Fibroblast of lung (primary cell): ENCODE data around the gene CSNK2B.

ENCODE experiments used
- EZH2 ChIP-seq: IDR thresholded peaks from 2 replicates; pipeline ENCODE4 v1.5.1; 2012; ENCODE audit warnings: low read length, control low read depth, mild to moderate bottlenecking; ENCODE audit errors: missing control alignments
- TF ChIP-seq, protein P1 (sequence below), 2 donors: IDR thresholded peaks in 1 of 2; conservative IDR thresholded peaks in 1 of 2; 1 replicate in 1 of 2; 2 replicates in 1 of 2; pipeline ENCODE4 v1.5.1; 2011 to 2012; ENCODE audit warnings: low read length in 2 of 2, control low read depth in 1 of 2, inconsistent platforms in 1 of 2, low read depth in 1 of 2, mild to moderate bottlenecking in 1 of 2

DNA sequence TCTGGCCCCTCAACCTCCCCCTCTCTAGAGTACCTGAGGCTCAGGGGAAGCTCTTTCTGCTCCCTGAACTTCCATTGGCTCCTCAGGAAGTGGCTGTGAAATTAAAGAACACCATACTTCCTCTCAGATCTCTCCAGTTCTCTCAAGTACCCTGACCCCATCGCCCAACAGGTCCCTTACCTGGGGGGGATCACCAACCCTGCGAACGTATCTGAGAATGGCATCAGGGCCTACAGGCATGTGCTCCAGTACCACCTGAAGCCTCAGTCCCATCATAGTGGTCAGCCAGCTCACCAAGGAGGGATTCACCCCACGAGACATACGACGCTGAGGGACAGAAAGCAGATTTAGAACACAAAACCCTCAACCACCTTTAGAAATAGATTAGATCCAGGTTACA lies 25.3 kb upstream of the CSNK2B start:
- TF ChIP-seq, protein P1, sequence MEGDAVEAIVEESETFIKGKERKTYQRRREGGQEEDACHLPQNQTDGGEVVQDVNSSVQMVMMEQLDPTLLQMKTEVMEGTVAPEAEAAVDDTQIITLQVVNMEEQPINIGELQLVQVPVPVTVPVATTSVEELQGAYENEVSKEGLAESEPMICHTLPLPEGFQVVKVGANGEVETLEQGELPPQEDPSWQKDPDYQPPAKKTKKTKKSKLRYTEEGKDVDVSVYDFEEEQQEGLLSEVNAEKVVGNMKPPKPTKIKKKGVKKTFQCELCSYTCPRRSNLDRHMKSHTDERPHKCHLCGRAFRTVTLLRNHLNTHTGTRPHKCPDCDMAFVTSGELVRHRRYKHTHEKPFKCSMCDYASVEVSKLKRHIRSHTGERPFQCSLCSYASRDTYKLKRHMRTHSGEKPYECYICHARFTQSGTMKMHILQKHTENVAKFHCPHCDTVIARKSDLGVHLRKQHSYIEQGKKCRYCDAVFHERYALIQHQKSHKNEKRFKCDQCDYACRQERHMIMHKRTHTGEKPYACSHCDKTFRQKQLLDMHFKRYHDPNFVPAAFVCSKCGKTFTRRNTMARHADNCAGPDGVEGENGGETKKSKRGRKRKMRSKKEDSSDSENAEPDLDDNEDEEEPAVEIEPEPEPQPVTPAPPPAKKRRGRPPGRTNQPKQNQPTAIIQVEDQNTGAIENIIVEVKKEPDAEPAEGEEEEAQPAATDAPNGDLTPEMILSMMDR (conservative IDR thresholded peaks at IDR 0.05 in 1 of 2, IDR thresholded peaks at IDR 0.05 in 1 of 2; ENCODE audit: low read depth in 1 of 2, low read length in 2 of 2), result no peak
- TF ChIP-seq EZH2, result no peak
